GM13976 (cell line): ENCODE measurements around the gene RETREG1.

Experiments used
- DNase-seq: peaks from one replicate; pipeline ENCODE4 v3.0.0; 2012; ENCODE audit warnings: low spot score
- CTCF ChIP-seq: IDR thresholded peaks from 2 replicates; pipeline ENCODE4 v1.5.1; 2012; ENCODE audit warnings: borderline replicate concordance, mild to moderate bottlenecking; ENCODE audit not compliant: insufficient read depth; ENCODE audit errors: extremely low read depth, missing control alignments, control extremely low read depth
- in situ Hi-C: fragments of 300-500 bp; cut with MboI; formaldehyde crosslinking; loops from one replicate; pipeline ENCODE4 v1.12.0; 2022; ENCODE audit warnings: low sequenced_read_pairs, mixed read lengths, inconsistent platforms; ENCODE audit not compliant: unreplicated experiment

The RETREG1 gene

GRCh38 chr5:16561660-16562059 is 55.1 kb downstream of the RETREG1 start:
- DNase-seq, result no peak
- in situ Hi-C loops, result loop anchor here (25.0 kb wide), 1 partner anchor 399 kb away; no protein-coding TSS in a partner anchor
- TF ChIP-seq CTCF, result no peak

DNA sequence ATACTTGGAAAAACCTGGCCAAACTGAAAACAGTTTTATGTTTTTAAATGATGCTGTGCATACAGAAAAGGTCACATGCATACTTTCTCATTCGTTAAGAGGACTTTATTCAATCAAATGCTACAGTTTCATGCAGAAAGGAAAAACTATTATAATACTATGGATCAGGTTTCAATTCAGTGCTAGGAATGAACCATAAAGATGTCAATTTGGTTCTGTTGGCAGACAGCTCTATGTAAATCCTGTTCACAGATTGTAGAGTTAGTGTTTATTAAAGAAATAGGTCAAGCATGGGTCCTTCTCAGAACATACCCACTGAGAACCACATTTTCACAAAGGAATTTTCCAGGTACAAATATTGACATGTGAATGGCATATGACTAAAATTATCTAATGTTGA is 57.1 kb downstream of the RETREG1 start:
- no peak for TF ChIP-seq CTCF

GRCh38 chr5:16558984-16559629 is 57.7 kb downstream of the RETREG1 start:
- DNase-seq, result no peak
- TF ChIP-seq CTCF, result no peak
- in situ Hi-C loops, result loop anchor here (25.0 kb wide), 1 partner anchor 397 kb away; no protein-coding TSS in a partner anchor

More for the DNA sequence above, 57.1 kb downstream of the RETREG1 start:
- DNase-seq, result no peak
- in situ Hi-C loops, result loop anchor here (25.0 kb wide), 1 partner anchor 397 kb away; no protein-coding TSS in a partner anchor

DNA sequence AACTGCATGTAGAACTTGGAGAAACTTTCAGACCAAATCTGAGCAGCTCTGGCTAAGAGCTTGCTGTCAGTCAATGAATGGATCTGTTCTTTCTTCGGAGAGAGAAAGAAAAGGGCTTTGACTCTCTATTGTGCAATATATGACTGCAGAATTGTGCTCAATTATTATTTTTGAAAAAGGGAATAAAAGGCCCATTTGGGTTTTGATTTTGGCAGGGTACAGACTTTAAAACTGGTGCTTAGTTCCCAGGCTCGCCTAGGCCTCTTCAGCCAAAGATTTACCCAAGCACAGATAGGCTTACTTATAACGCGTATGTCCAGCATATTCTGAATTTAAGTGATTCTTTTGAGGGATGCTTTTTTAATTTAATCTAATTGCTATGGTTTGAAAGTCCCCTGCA is 59.3 kb downstream of the RETREG1 start:
- no peak for TF ChIP-seq CTCF
- in situ Hi-C loops, result loop anchor here (25.0 kb wide), 1 partner anchor 395 kb away; no protein-coding TSS in a partner anchor
- DNase-seq, result no peak

DNA sequence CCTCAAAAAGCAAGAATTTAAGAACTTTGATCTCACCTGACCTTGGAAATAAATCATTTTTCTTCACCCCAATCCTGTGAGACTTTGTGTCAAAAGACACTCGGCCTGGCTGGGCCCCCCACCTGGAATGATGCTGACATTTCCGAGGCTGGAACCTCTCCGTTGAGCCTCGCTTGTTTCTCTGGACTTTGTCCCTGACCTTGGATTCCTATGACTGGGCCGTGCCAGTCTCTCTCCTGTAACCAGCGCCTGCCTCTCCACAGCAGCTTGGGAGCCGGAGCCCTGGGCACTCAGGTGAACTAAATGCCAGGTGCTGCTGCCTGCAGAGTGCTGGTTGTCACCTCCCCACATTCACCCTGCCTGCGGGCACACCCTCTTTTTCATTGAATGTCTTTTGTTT is 62.7 kb downstream of the RETREG1 start:
- in situ Hi-C loops, result loop anchor here (5.0 to 25.0 kb wide), 2 partner anchors 87 to 392 kb away; partner anchors contain the start of gene ZNF622
- no peak for DNase-seq

More for the DNA sequence above, 62.7 kb downstream of the RETREG1 start:
- TF ChIP-seq CTCF, result no peak
